GM12878 (cell line): ENCODE measurements around the gene BAAT. TPM values are rescaled to one million over a fixed set of nuclear protein-coding genes. Genes with fewer than 3 reads are reported as not detected.

Experiments
- E2F8 ChIP-seq: fragments of 450-650 bp; IDR thresholded peaks from 2 replicates; pipeline ENCODE4 v1.6.1; 2018; ENCODE audit warnings: mild to moderate bottlenecking, low read depth, moderate library complexity; ENCODE audit not compliant: partially characterized antibody
- EGR1 ChIP-seq, 2 experiments: IDR thresholded peaks; 1 replicate in 1 of 2; 2 replicates in 1 of 2; pipeline ENCODE4 v1.6.1; 2011 to 2012; ENCODE audit warnings: low read depth in 2 of 2, low read length in 2 of 2, borderline replicate concordance in 1 of 2, mild to moderate bottlenecking in 1 of 2, moderate library complexity in 1 of 2
- MEF2B ChIP-seq: fragments of 450-650 bp; IDR thresholded peaks from 2 replicates; pipeline ENCODE4 v1.6.1; 2018; ENCODE audit warnings: mild to moderate bottlenecking, moderate library complexity; ENCODE audit not compliant: partially characterized antibody, poor library complexity, severe bottlenecking
- NBN ChIP-seq: fragments of 450-650 bp; IDR thresholded peaks from 2 replicates; pipeline ENCODE4 v1.6.1; 2016
- SUPT20H ChIP-seq: IDR thresholded peaks from 2 replicates; pipeline ENCODE4 v1.6.1; 2011; ENCODE audit warnings: low read depth, mild to moderate bottlenecking, low read length, moderate library complexity, borderline replicate concordance; ENCODE audit not compliant: control insufficient read depth
- TBL1XR1 ChIP-seq: IDR thresholded peaks from 2 replicates; pipeline ENCODE4 v1.6.1; 2012; ENCODE audit warnings: low read depth, low read length, improper control_type of control experiment
- ZNF274 ChIP-seq: IDR thresholded peaks from one replicate; pipeline ENCODE4 v1.8.0; 2011; ENCODE audit not compliant: insufficient read length, insufficient read depth
- ZNF384 ChIP-seq: IDR thresholded peaks from 2 replicates; pipeline ENCODE4 v1.6.1; 2012; ENCODE audit warnings: low read depth, mild to moderate bottlenecking, low read length, improper control_type of control experiment, borderline replicate concordance
- ZNF622 ChIP-seq: fragments of 450-650 bp; IDR thresholded peaks from 2 replicates; pipeline ENCODE4 v1.6.1; 2017; ENCODE audit warnings: mild to moderate bottlenecking, inconsistent platforms
- polyA plus RNA-seq, 11 experiments: library from polyadenylated mRNA; depleted of rRNA in 4 of 11; unstranded in 6 of 11; stranded (reverse) in 5 of 11; fragments of >200 nt; fragmentation: Nextera tagmentation in 4 of 11; fragmentation: Illumina TruSeq in 1 of 11; extraction: Ambion mirVana in 4 of 11; extraction: Trizol in 1 of 11; gene quantifications; 1 replicate in 1 of 11; 2 replicates in 10 of 11; pipeline versions ENCODE4 v1.2.1 to v1.2.3, GENCODE V29; 2011 to 2016; ENCODE audit warnings: inconsistent platforms in 2 of 11, missing spikeins in 2 of 11, low read depth in 1 of 11
- total RNA-seq, 4 experiments: library from RNA; depleted of rRNA in 3 of 4; stranded (reverse); fragments of >200 nt in 3 of 4; fragmentation: Illumina TruSeq in 1 of 4; extraction: Trizol in 1 of 4; gene quantifications; 2 replicates each; pipeline versions ENCODE4 v1.2.1 to v1.2.3, GENCODE V29; 2013 to 2021
- TF ChIP-seq, protein P1 (sequence below): fragments of 450-650 bp; IDR thresholded peaks from 2 replicates; pipeline ENCODE4 v1.6.1; 2016; ENCODE audit warnings: mild to moderate bottlenecking, moderate library complexity, borderline replicate concordance

BAAT gene
- total and polyA plus RNA-seq, 10 of the 15 experiments (the other 5 are each of a cell fraction or from before 2014, with no cell fraction given) = 0.02 to 0.26 (median 0.06) TPM; not detected in 2

DNA sequence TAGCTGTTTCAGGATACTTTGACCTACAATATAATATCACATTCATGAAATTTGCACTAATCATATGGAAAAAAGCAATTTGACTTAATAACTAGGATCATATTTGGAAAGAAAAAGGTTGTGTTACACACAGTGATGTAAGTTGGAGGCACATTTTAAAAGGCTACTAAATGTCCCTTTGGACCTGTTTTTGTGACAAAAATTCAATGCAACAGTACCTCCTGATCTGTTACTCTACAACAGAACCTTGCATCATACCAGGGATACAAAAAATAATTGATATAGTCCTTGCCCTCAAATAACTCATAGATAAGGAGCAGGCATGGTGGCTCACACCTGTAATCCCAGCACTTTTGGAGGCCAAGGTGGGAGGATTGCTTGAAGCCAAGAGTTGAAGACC is 67.1 kb downstream of the BAAT start (continued):
- TF ChIP-seq MEF2B (no peak), ZNF274 (no peak), SUPT20H (no peak), E2F8 (no peak), NBN (no peak), TBL1XR1 (no peak), EGR1 (IDR thresholded peaks at IDR 0.05; ENCODE audit: borderline replicate concordance in 1 of 2, low read depth in 2 of 2, low read length in 2 of 2) (no peak), ZNF384 (no peak), ZNF622 (no peak)
- TF ChIP-seq, protein P1, sequence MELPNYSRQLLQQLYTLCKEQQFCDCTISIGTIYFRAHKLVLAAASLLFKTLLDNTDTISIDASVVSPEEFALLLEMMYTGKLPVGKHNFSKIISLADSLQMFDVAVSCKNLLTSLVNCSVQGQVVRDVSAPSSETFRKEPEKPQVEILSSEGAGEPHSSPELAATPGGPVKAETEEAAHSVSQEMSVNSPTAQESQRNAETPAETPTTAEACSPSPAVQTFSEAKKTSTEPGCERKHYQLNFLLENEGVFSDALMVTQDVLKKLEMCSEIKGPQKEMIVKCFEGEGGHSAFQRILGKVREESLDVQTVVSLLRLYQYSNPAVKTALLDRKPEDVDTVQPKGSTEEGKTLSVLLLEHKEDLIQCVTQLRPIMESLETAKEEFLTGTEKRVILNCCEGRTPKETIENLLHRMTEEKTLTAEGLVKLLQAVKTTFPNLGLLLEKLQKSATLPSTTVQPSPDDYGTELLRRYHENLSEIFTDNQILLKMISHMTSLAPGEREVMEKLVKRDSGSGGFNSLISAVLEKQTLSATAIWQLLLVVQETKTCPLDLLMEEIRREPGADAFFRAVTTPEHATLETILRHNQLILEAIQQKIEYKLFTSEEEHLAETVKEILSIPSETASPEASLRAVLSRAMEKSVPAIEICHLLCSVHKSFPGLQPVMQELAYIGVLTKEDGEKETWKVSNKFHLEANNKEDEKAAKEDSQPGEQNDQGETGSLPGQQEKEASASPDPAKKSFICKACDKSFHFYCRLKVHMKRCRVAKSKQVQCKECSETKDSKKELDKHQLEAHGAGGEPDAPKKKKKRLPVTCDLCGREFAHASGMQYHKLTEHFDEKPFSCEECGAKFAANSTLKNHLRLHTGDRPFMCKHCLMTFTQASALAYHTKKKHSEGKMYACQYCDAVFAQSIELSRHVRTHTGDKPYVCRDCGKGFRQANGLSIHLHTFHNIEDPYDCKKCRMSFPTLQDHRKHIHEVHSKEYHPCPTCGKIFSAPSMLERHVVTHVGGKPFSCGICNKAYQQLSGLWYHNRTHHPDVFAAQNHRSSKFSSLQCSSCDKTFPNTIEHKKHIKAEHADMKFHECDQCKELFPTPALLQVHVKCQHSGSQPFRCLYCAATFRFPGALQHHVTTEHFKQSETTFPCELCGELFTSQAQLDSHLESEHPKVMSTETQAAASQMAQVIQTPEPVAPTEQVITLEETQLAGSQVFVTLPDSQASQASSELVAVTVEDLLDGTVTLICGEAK = no peak
